ENCODE results near the gene SRSF10. TPM values are rescaled to one million over a fixed set of nuclear protein-coding genes. Genes with fewer than 3 reads are reported as not detected.

The SRSF10 gene
- total and polyA plus RNA-seq, 9 of the 15 experiments (the other 6 are each of a cell fraction or from before 2014, with no cell fraction given) = 154 to 264 (median 205) TPM

DNA sequence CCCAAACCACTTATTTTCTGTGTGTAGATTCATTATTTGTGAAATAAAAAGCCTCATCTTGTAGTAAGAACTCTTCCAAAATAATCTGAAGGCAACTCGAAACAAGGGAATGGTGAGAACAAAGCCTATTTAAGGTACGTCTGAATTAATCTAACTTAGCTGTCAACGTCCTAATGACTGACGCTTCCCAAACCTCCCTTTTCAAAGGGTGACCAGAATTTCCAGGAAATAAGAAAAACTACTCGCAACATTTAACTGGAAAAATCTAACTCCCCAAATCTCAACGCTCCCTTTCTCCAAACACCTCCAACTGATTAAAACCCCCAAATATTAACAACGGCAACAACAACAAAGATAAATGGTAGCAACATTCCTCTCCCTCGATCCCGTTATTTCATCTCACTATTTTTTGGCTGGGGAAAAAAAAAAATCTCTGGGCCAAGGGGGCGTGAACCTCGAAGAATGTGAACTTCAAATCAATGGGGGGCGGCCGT, 693 bp downstream of the SRSF10 start (continued):
- TF ChIP-seq, protein P1, sequence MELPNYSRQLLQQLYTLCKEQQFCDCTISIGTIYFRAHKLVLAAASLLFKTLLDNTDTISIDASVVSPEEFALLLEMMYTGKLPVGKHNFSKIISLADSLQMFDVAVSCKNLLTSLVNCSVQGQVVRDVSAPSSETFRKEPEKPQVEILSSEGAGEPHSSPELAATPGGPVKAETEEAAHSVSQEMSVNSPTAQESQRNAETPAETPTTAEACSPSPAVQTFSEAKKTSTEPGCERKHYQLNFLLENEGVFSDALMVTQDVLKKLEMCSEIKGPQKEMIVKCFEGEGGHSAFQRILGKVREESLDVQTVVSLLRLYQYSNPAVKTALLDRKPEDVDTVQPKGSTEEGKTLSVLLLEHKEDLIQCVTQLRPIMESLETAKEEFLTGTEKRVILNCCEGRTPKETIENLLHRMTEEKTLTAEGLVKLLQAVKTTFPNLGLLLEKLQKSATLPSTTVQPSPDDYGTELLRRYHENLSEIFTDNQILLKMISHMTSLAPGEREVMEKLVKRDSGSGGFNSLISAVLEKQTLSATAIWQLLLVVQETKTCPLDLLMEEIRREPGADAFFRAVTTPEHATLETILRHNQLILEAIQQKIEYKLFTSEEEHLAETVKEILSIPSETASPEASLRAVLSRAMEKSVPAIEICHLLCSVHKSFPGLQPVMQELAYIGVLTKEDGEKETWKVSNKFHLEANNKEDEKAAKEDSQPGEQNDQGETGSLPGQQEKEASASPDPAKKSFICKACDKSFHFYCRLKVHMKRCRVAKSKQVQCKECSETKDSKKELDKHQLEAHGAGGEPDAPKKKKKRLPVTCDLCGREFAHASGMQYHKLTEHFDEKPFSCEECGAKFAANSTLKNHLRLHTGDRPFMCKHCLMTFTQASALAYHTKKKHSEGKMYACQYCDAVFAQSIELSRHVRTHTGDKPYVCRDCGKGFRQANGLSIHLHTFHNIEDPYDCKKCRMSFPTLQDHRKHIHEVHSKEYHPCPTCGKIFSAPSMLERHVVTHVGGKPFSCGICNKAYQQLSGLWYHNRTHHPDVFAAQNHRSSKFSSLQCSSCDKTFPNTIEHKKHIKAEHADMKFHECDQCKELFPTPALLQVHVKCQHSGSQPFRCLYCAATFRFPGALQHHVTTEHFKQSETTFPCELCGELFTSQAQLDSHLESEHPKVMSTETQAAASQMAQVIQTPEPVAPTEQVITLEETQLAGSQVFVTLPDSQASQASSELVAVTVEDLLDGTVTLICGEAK (IDR thresholded peaks at IDR 0.05) = peak; percentile 49
- TF ChIP-seq, protein P1 (CRISPR knock-in tag; IDR thresholded peaks at IDR 0.05) = no peak
- TF ChIP-seq ZNF384 (IDR thresholded peaks at IDR 0.05; ENCODE audit: low read depth, low read length) (peak; percentile 34), PRPF4 (IDR thresholded peaks at IDR 0.05; ENCODE audit: insufficient read depth, low read depth, low read length, poor library complexity, severe bottlenecking) (no peak), RFX7 (CRISPR knock-in tag; IDR thresholded peaks at IDR 0.05) (no peak), HMG20B (CRISPR knock-in tag; IDR thresholded peaks at IDR 0.05) (0 out of 2 replicates have a peak, but pooled peaks have one; percentile 9), DPF2 (IDR thresholded peaks at IDR 0.05) (0 out of 2 replicates have a peak, but pooled peaks have one; percentile 38), RNF2 (IDR thresholded peaks at IDR 0.05) (no peak), HEY1 (CRISPR knock-in tag; IDR thresholded peaks at IDR 0.05; ENCODE audit: borderline replicate concordance) (no peak), JUN (IDR thresholded peaks at IDR 0.05; ENCODE audit: borderline replicate concordance, low read depth, low read length) (no peak), JUN (CRISPR knock-in tag; IDR thresholded peaks at IDR 0.05; ENCODE audit: borderline replicate concordance) (no peak), MYNN (IDR thresholded peaks at IDR 0.05) (no peak), MYNN (CRISPR knock-in tag; IDR thresholded peaks at IDR 0.05) (no peak), PHTF2 (CRISPR knock-in tag; IDR thresholded peaks at IDR 0.05) (no peak), TARDBP (IDR thresholded peaks at IDR 0.05) (no peak)
- TF ChIP-seq, protein P2, sequence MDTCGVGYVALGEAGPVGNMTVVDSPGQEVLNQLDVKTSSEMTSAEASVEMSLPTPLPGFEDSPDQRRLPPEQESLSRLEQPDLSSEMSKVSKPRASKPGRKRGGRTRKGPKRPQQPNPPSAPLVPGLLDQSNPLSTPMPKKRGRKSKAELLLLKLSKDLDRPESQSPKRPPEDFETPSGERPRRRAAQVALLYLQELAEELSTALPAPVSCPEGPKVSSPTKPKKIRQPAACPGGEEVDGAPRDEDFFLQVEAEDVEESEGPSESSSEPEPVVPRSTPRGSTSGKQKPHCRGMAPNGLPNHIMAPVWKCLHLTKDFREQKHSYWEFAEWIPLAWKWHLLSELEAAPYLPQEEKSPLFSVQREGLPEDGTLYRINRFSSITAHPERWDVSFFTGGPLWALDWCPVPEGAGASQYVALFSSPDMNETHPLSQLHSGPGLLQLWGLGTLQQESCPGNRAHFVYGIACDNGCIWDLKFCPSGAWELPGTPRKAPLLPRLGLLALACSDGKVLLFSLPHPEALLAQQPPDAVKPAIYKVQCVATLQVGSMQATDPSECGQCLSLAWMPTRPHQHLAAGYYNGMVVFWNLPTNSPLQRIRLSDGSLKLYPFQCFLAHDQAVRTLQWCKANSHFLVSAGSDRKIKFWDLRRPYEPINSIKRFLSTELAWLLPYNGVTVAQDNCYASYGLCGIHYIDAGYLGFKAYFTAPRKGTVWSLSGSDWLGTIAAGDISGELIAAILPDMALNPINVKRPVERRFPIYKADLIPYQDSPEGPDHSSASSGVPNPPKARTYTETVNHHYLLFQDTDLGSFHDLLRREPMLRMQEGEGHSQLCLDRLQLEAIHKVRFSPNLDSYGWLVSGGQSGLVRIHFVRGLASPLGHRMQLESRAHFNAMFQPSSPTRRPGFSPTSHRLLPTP (IDR thresholded peaks at IDR 0.05; ENCODE audit: borderline replicate concordance, extremely low read depth, insufficient read length) = no peak
- TF ChIP-seq, protein P3, sequence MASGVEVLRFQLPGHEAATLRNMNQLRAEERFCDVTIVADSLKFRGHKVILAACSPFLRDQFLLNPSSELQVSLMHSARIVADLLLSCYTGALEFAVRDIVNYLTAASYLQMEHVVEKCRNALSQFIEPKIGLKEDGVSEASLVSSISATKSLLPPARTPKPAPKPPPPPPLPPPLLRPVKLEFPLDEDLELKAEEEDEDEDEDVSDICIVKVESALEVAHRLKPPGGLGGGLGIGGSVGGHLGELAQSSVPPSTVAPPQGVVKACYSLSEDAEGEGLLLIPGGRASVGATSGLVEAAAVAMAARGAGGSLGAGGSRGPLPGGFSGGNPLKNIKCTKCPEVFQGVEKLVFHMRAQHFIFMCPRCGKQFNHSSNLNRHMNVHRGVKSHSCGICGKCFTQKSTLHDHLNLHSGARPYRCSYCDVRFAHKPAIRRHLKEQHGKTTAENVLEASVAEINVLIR (CRISPR knock-in tag; IDR thresholded peaks at IDR 0.05) = no peak

All from K562 (cell line).